Cardiac fibroblast (primary cell): ENCODE data around the gene MYO9B.
"Not testable (repeated sequence)": the region's sequence is repeated elsewhere in the genome, so short reads cannot be mapped to it uniquely, and the experiment has no call there.

ENCODE experiments used
- DNase-seq, 2 donors: peaks; one replicate each; pipeline versions ENCODE4 v3.0.0 to v3.0.0-alpha.2; 2010; ENCODE audit warnings: low read depth in 2 of 2
- H3K4me3 ChIP-seq, 2 donors: replicated peaks in 1 of 2; 1 replicate in 1 of 2; 2 replicates in 1 of 2; pipeline ENCODE4 v1.5.1; 2011; ENCODE audit warnings: low read depth in 2 of 2, low read length in 2 of 2, mild to moderate bottlenecking in 2 of 2, moderate library complexity in 1 of 2
- TF ChIP-seq, protein P1 (sequence below): IDR thresholded peaks from one replicate; pipeline ENCODE4 v1.5.1; 2011; ENCODE audit warnings: low read depth, mild to moderate bottlenecking, low read length, inconsistent platforms

Gene MYO9B

DNA sequence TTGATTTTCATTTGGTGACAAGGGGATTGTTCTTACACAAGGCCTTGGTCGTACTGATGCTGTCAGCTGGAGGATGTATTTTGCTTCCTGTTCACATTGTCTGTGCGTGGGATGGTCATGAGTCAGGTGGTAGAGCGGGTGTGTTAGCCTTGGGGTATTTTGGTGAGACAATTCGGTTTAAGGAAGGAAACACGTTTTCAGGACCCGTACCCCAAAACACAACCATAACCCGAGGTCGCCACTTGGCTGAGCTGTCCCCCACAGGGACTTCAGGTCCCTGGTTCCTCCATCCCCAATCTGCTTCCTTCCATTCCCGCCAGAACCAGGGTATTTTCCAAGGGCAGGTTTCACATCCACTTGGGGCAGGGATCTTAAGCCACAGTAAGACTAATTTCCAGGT, 15.0 kb downstream of the MYO9B start:
- H3K4me3 ChIP-seq, result no peak overlapping the region
- TF ChIP-seq, protein P1, sequence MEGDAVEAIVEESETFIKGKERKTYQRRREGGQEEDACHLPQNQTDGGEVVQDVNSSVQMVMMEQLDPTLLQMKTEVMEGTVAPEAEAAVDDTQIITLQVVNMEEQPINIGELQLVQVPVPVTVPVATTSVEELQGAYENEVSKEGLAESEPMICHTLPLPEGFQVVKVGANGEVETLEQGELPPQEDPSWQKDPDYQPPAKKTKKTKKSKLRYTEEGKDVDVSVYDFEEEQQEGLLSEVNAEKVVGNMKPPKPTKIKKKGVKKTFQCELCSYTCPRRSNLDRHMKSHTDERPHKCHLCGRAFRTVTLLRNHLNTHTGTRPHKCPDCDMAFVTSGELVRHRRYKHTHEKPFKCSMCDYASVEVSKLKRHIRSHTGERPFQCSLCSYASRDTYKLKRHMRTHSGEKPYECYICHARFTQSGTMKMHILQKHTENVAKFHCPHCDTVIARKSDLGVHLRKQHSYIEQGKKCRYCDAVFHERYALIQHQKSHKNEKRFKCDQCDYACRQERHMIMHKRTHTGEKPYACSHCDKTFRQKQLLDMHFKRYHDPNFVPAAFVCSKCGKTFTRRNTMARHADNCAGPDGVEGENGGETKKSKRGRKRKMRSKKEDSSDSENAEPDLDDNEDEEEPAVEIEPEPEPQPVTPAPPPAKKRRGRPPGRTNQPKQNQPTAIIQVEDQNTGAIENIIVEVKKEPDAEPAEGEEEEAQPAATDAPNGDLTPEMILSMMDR, result no peak
- peak; percentile 49 to 83 for DNase-seq

- TF ChIP-seq, protein P1, result no peak
- H3K4me3 ChIP-seq, result no peak overlapping the region
- no peak for DNase-seq
Measured at GRCh38 chr19:17091758-17092333, 16.3 kb downstream of the MYO9B start.

DNA sequence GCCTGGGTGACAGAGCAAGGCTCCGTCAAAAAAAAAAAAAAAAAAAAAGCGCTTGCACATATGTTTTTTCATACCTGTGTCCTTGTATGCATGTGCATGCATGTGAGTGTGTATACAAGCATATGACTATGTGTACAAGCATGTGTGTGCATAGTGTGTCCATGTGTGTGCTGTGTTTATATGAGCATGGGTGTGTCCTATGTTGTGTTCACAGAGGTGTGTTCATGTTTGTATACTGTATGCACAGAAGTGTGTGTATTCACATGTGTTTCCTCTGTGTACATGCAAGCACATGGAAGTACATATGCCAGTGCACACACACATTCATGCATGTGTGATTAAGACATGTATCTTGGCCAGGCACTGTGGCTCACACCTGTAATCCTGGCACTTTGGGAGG, 17.1 kb downstream of the MYO9B start:
- DNase-seq, result no peak
- H3K4me3 ChIP-seq, result no peak overlapping the region
- TF ChIP-seq, protein P1, result no peak

GRCh38 chr19:17094694-17095093, 19.1 kb downstream of the MYO9B start:
- DNase-seq, result not testable (repeated sequence)

GRCh38 chr19:17095141-17095919, 19.8 kb downstream of the MYO9B start:
- DNase-seq, result peak; percentile 95 to 98
- TF ChIP-seq, protein P1, result no peak
- no peak overlapping the region for H3K4me3 ChIP-seq

More at GRCh38 chr19:17094694-17095093, 19.1 kb downstream of the MYO9B start:
- not testable (repeated sequence) for H3K4me3 ChIP-seq

DNA sequence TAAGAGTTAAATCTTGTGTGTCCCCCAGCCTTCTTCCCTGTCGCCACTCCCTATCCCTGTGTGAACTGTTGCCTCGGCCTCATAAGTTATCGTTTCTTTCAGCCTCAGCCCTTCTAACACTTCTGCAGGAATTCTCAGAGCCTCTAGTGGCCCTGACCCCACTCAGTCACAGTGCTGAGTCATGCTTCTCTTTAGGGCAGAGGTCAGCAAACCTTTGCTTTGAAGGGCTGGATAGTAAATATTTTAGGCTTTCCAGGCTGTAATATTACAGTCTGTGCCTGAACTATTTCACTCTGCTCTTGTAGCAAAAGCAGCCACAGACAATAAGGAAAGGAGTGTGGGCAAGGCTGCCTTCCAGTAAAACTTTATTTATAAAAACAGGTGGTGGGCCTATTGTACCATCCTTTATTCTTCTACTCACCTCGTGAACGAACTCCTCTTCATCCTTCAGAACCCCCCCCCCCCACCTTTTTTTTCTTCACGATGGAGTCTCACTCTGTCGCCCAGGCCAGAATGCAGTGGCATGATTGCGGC, 22.1 kb downstream of the MYO9B start:
- TF ChIP-seq, protein P1, result no peak
- H3K4me3 ChIP-seq, result no peak overlapping the region
- DNase-seq, result peak; percentile 58 to 72

- no peak overlapping the region for H3K4me3 ChIP-seq
- DNase-seq, result no peak
- TF ChIP-seq, protein P1, result no peak
Measured at GRCh38 chr19:17098326-17098725, 22.7 kb downstream of the MYO9B start.
